GM12892 (cell line): ENCODE measurements around the gene CALU.

Source experiments
- POLR2A ChIP-seq: IDR thresholded peaks from 2 replicates; pipeline ENCODE4 v1.6.1; 2011; ENCODE audit warnings: low read depth, low read length, control low read depth
- POLR2AphosphoS5 ChIP-seq: IDR thresholded peaks from 2 replicates; pipeline ENCODE4 v1.6.1; 2011; ENCODE audit warnings: low read depth, low read length, control low read depth

DNA sequence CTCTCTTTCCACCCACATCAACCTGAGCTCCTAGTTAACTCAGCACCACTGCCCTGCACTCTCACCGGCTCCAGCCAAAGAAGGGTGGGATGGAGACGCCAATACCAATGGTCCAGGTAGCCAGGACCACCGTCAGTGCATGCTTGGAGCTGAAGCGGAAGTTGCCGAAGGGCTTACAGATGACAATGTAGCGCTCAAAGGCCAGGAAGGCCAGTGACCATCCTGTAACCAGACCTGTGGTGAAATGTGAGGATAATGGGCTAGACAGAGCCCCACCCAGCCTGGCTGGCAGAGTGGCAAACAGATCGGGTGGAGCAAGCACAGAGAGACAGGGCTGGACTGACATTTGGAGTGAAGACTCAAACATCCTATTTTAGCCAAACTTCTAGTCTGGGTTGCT lies 35.8 kb downstream of the CALU start:
- TF ChIP-seq POLR2A (no peak), POLR2AphosphoS5 (peak; percentile 25; the same call in 1 of the 2 replicates)
